GM04504 (cell line): ENCODE measurements around the gene TBC1D20.

Source experiments
- DNase-seq: peaks from one replicate; pipeline ENCODE4 v3.0.0-alpha.2; 2012; ENCODE audit warnings: low read depth

TBC1D20 gene

GRCh38 chr20:418858-419365, 43.4 kb downstream of the TBC1D20 start:
- DNase-seq = no peak

GRCh38 chr20:417801-418342, 44.5 kb downstream of the TBC1D20 start:
- no peak for DNase-seq

DNA sequence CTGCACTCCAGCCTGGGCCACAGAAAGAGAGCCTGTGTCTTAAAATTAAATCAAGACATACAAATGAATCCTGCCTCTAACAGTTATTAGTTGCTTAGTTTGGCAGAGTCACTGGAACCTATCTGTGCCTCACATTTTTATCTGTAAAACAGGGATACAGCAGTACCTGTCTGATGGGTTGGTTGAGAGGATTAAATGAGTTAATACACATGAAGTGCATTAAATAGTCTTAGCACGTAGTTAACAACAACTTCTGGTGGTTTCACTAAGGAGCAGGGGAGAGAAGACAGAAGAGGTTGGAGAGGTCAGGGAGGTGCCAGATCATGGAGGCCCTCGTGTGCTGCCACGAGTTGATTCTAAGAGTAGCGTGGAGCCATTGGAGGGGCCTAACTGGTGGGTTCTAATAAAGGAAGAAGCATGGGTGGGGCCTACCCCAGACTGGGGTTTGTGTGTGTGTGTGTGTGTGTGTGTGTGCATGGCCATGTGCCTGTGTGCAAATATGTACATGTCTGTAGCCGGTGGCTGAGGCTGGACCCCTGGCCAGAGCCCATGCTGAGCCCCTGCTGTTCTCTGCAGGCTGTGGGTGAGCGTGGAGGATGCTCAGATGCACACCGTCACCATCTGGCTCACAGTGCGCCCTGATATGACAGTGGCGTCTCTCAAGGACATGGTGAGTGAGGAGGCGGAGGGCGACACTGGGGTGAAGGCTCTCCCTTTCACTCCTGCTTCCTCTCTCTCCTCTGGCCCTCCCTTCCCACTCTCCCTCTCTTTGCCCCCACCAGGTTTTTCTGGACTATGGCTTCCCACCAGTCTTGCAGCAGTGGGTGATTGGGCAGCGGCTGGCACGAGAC, 45.2 kb downstream of the TBC1D20 start:
- no peak for DNase-seq

GRCh38 chr20:415820-416322, 46.5 kb downstream of the TBC1D20 start:
- DNase-seq = no peak

- no peak for DNase-seq
These were observed 48.2 kb downstream of the TBC1D20 start for GRCh38 chr20:414161-414560.

DNA sequence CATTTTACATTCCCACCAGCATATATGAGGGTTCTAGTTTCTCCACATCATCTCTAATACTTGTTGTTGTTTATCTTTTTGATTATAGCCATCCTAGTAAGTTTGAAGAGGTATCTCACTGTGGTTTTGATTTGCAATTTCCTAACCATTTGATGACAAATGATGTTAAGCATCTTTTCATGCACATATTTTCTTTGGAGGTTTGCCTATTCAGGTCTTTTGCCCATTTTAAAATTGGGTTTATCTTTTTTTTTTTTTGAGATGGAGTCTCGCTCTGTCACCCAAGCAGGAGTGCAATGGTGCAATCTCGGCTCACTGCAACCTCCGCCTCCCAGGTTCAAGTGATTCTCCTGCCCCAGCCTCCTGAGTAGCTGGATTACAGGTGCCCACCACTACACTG, 50.3 kb downstream of the TBC1D20 start:
- DNase-seq = no peak

- DNase-seq = no peak
These were observed 52.4 kb downstream of the TBC1D20 start for GRCh38 chr20:409697-410559.

GRCh38 chr20:408843-409696, 53.3 kb downstream of the TBC1D20 start:
- no peak for DNase-seq

- DNase-seq = peak; percentile 64
These were observed 54.1 kb downstream of the TBC1D20 start, which contains the start of gene RBCK1 for GRCh38 chr20:407953-408842. RBCK1 (plus strand) TSS chr20:408299; CDS start chr20:408758, 459 bp downstream.

- DNase-seq = peak; percentile 47
These were observed 55.0 kb downstream of the TBC1D20 start for GRCh38 chr20:407133-407952.

- no peak for DNase-seq
These were observed 55.9 kb downstream of the TBC1D20 start for GRCh38 chr20:406200-407132.

DNA sequence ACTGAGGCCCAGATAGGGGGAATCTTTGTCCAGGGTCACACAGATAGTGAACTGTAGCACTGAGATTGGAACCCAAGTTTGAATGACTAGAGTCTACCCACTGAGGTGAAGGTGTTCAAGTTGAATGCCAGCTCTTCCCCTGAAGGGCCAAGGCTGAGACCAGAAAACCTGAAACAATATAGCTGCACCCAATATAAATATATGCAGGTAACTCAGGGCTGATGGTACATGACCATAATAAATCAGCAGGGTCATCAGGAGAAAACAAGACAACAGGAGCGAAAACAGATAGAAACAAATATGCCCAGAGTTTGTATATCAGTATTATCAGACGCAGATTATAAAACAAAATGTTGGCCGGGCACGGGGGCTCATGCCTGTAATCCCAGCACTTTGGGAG, 58.2 kb downstream of the TBC1D20 start:
- DNase-seq = no peak

DNA sequence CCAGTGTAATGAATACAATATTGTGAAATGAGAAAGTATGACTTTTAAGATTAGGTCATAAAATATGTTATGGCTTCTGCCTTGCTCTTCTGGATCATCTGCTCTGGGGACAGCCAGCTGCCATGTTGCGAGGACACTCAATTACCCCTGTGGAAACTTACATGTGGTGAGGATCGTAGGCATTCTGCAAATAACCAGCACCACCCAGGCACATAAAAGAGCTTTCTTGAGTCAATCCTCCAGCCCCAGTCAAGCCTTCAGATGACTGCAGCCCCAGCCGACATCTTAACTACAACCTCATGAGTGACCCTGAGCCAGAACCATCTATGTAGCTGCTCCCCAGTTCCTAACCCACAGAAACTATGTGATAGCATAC, 58.8 kb downstream of the TBC1D20 start:
- no peak for DNase-seq

DNA sequence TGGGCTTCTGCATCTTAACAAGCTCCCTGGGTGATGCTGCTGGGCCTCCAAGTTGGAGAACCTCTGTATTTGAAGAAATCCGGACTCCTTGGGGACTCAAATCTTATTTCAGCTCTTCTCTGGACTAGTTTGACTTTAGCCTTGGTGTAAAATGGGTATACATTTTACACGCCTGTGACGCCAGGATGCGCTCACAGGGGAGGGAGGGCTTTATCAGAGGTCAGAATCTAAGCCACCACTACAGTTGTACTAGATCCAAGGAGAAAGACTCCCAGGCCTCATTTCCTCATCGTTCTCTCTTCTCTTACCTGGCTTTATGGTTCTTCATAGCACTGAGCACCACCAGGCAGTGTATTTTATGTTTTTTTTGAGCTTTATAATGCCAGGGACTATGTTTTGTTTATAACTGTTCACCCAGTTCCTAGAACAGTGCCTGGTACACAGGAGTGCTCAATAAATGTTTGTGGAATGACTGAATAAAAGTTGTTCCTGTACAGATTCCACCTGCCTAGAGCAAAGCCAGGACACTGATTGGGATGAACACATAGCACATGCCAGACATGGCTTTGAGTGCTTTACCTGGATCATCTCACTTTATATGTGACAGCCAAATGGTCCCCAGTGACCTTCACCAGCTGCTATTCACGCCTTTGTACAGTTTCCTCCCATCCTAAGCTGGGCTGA, 59.3 kb downstream of the TBC1D20 start:
- no peak for DNase-seq

DNA sequence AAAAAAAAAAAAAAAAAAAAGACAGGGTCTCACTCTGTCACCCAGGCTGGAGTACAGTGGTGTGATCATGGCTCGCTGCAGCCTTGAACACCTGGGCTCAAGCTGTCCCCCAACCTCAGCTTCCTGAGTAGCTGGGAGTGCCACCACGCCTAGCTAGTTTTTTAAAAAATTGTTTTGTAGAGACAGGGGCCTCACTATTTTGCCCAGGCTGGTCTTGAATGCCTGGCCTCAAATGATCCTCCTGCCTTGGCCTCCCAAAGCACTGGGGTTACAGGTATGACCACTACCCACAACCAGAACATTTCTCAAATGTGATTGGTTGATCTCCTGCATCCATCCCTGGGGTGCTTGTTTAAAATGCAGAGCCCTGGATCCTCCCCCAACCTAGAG, 59.8 kb downstream of the TBC1D20 start:
- DNase-seq = no peak

- DNase-seq = peak; percentile 44
These were observed 60.4 kb downstream of the TBC1D20 start for GRCh38 chr20:401682-402495.
